WERI-Rb-1 (cell line): ENCODE results near the gene WNT11.

Experiments
- DNase-seq: peaks from one replicate; pipeline ENCODE4 v3.0.0-alpha.2; 2020
- H3K27ac ChIP-seq: fragments of 250-450 bp; sonication (Bioruptor Pico); 2 replicates; pipeline ENCODE4 v1.5.1; 2020; ENCODE audit warnings: mild to moderate bottlenecking, moderate library complexity
- H3K27me3 ChIP-seq: fragments of 250-450 bp; sonication (Bioruptor Pico); 2 replicates; pipeline ENCODE4 v1.5.1; 2021; ENCODE audit warnings: mild to moderate bottlenecking, low read depth, moderate library complexity; ENCODE audit not compliant: insufficient read depth, severe bottlenecking
- H3K36me3 ChIP-seq: fragments of 250-450 bp; sonication (Bioruptor Pico); 2 replicates; pipeline ENCODE4 v1.5.1; 2020; ENCODE audit warnings: mild to moderate bottlenecking, moderate library complexity
- H3K4me3 ChIP-seq: 2 replicates; pipeline ENCODE4 v1.5.1; 2011; ENCODE audit warnings: low read depth, mild to moderate bottlenecking, control low read depth, low read length
- H3K9me3 ChIP-seq: fragments of 250-450 bp; sonication (Bioruptor Pico); 2 replicates; pipeline ENCODE4 v1.5.1; 2021; ENCODE audit warnings: mild to moderate bottlenecking, moderate library complexity; ENCODE audit not compliant: severe bottlenecking
- TF ChIP-seq, protein P1 (sequence below): IDR thresholded peaks from 2 replicates; pipeline ENCODE4 v1.5.1; 2011; ENCODE audit warnings: low read depth, mild to moderate bottlenecking, control low read depth, inconsistent platforms, low read length

Gene WNT11

DNA sequence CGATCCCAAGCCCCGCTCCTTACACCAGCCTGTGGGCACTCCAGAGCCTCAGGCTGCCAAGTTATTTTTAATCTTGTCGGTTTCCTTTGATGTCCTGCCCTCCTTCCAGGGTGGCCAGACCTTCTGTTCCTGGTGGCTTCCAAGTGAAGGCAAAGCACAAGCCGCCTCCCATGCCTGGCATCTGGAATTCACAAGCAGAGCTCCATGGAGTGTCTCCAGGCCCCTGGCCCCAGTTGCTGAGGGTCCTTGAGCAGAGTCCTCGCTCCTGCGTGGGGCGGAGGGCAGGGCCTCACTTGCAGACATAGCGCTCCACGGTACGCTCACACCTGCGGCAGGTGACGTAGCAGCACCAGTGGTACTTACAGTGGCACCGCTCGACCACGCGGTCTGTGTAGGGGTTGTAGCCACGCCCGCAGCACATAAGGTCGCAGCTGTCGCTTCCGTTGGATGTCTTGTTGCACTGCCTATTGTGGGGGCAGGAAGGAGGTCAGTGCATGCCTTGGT lies 19.5 kb downstream of the WNT11 start:
- peak overlapping the region; percentile 53; the same call in 1 of the 2 replicates for H3K27ac ChIP-seq
- no peak overlapping the region for H3K4me3 ChIP-seq
- no peaks in the 10 kb centered on the region for H3K9me3 ChIP-seq
- no peaks in the 10 kb centered on the region for H3K27me3 ChIP-seq
- H3K36me3 ChIP-seq, result no peaks in the 10 kb centered on the region
- TF ChIP-seq, protein P1, sequence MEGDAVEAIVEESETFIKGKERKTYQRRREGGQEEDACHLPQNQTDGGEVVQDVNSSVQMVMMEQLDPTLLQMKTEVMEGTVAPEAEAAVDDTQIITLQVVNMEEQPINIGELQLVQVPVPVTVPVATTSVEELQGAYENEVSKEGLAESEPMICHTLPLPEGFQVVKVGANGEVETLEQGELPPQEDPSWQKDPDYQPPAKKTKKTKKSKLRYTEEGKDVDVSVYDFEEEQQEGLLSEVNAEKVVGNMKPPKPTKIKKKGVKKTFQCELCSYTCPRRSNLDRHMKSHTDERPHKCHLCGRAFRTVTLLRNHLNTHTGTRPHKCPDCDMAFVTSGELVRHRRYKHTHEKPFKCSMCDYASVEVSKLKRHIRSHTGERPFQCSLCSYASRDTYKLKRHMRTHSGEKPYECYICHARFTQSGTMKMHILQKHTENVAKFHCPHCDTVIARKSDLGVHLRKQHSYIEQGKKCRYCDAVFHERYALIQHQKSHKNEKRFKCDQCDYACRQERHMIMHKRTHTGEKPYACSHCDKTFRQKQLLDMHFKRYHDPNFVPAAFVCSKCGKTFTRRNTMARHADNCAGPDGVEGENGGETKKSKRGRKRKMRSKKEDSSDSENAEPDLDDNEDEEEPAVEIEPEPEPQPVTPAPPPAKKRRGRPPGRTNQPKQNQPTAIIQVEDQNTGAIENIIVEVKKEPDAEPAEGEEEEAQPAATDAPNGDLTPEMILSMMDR, result no peak
- DNase-seq, result no peak

DNA sequence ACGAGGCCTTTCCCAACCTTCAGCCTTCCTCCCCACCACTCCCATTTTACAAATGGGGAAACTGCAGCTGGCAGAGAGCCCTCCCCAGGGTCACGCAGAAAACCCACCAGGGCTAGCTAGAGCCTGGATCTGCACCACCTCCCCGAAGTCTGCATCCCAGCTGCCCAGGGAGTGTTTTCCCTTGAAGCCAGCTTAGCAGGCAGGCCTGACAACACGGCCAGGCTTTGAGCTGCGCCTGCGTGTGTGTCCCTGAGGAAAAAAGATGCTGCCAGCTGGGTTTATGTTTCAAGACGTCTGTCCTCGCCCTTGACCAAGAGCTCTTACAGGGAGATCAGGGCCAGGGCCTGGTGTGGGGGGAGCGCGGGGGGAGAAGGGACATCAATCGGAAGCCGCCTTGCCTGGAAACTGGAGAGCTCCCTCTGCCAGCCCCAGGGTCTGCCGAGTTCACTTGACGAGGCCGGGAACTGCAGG lies 20.3 kb downstream of the WNT11 start:
- H3K27me3 ChIP-seq, result no peaks in the 10 kb centered on the region
- H3K9me3 ChIP-seq, result no peaks in the 10 kb centered on the region
- TF ChIP-seq, protein P1, result no peak
- H3K27ac ChIP-seq, result peak overlapping the region; percentile 62
- no peak overlapping the region for H3K4me3 ChIP-seq
- H3K36me3 ChIP-seq, result no peaks in the 10 kb centered on the region
- peak; percentile 92 for DNase-seq

- H3K9me3 ChIP-seq, result no peaks in the 10 kb centered on the region
- DNase-seq, result no peak
- H3K36me3 ChIP-seq, result no peaks in the 10 kb centered on the region
- H3K27me3 ChIP-seq, result no peaks in the 10 kb centered on the region
- peak overlapping the region; percentile 62 for H3K27ac ChIP-seq
- TF ChIP-seq, protein P1, result no peak
- H3K4me3 ChIP-seq, result no peak overlapping the region
These were observed 20.8 kb downstream of the WNT11 start for GRCh38 chr11:76185511-76185910.

DNA sequence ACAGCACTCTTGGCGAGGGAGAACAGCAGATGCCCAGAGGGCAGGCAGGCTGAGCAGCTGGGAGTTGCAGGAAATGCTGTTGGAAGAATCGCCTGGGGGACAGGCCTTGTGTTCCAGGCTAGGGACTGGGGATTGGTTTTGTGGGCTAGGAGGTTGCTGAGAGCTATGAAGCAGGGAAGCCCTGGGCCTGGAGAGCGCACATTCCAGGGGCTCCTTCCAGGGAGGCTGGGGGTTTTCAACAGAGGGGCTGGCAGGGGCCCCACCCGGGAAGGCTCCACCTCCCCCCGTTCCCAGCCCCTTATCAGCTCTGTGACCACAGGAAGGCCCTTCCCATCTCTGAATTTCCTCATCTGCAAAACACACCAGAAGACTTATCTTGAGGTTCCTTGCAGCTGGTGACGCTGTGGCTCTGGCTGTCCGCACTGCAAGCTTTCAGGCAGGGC lies 21.7 kb downstream of the WNT11 start:
- TF ChIP-seq, protein P1, result no peak
- DNase-seq, result no peak
- H3K27ac ChIP-seq, result no peak overlapping the region

GRCh38 chr11:76181371-76181770 lies 24.9 kb downstream of the WNT11 start:
- DNase-seq, result no peak
- TF ChIP-seq, protein P1, result no peak
- Histone ChIP-seq H3K9me3 (no peaks in the 10 kb centered on the region), H3K27me3 (no peaks in the 10 kb centered on the region), H3K36me3 (no peaks in the 10 kb centered on the region), H3K4me3 (no peak overlapping the region), H3K27ac (no peak overlapping the region)

More for the DNA sequence above, 21.7 kb downstream of the WNT11 start:
- H3K9me3 ChIP-seq, result no peaks in the 10 kb centered on the region
- no peak overlapping the region for H3K4me3 ChIP-seq
- H3K27me3 ChIP-seq, result no peaks in the 10 kb centered on the region
- H3K36me3 ChIP-seq, result no peaks in the 10 kb centered on the region

DNA sequence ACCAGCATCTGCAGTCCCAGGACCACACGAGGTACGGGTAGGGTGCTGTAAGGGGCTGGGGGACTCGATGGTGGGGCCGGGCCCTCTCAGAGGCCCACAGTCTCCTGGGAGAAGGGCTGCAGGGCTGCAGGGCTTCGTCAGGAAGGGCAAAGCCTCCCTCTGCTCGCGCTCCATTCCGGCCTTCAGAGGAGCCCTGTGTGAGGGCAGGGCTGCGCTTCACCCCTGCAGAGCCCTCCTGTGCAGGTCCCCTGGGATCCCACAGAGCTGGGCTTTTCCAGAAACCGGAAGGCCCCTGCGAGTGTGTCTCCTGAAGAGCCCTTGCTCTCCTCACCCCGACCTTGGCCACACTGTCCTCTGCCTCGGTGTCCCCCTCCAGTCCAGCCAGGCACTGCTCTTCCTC lies 27.2 kb downstream of the WNT11 start:
- Histone ChIP-seq H3K36me3 (no peaks in the 10 kb centered on the region), H3K9me3 (no peaks in the 10 kb centered on the region), H3K27me3 (no peaks in the 10 kb centered on the region), H3K4me3 (no peak overlapping the region), H3K27ac (no peak overlapping the region)
- peak; percentile 6 for DNase-seq
- TF ChIP-seq, protein P1, result no peak
